K562 (cell line): ENCODE measurements around the gene ZNF335. TPM values are rescaled to one million over a fixed set of nuclear protein-coding genes. Genes with fewer than 3 reads are reported as not detected.

Experiments
- ATAC-seq: fragments of 200-7000 bp; cut with Tn5 transposase; 3 replicates; pipeline ENCODE4 v1.9.1; 2020; ENCODE audit warnings: moderate library complexity
- BruUV-seq: library from RNA; stranded (reverse); fragments of 400-500 nt; replicated peaks from 2 replicates; lab custom pipeline; 2021; lab: Mats Ljungman, UMichigan
- CTCF ChIA-PET: fragments of 300-600 bp; formaldehyde crosslinking; extraction: SDS; loops from one replicate; lab custom pipeline; 2021; ENCODE audit warnings: low intra/inter-chr PET ratio; lab: Yijun Ruan, JAX
- POLR2A ChIA-PET: fragments of 300-600, 350-650 bp; sonication (Branson Sonifier 250); formaldehyde crosslinking; extraction: SDS; loops from one replicate; lab custom pipeline; 2021; ENCODE audit warnings: antibody characterized with exemption, inconsistent platforms; lab: Yijun Ruan, JAX
- DNase-seq, 4 experiments: peaks; one replicate each; pipeline versions ENCODE4 v3.0.0 to v3.0.0-alpha.2; 2011 to 2018; ENCODE audit warnings: low spot score in 3 of 4, mixed read lengths in 3 of 4; ENCODE audit errors: extremely low read depth in 1 of 4
- FAIRE-seq: peaks from 2 replicates; lab custom pipeline; 2011; peaks lifted over from hg19 to GRCh38; lab: Jason Lieb, UNC
- H2AFZ ChIP-seq: 2 replicates; pipeline ENCODE4 v1.6.0; 2011; ENCODE audit warnings: low read depth, low read length, control low read depth, inconsistent platforms
- H3K27ac ChIP-seq: fragments of 200-600 bp; 3 replicates; pipeline ENCODE4 v1.8.0; 2011; ENCODE audit warnings: low read depth, mild to moderate bottlenecking, control low read depth, inconsistent platforms, low read length, moderate library complexity, mixed read lengths; ENCODE audit errors: extremely low read depth
- H3K27me3 ChIP-seq, 2 experiments: fragments of 300-600 bp in 1 of 2; 2 replicates in 1 of 2; 3 replicates in 1 of 2; pipeline versions ENCODE4 v1.6.0 to v1.8.0; 2011; ENCODE audit warnings: inconsistent platforms in 2 of 2, low read length in 2 of 2, mild to moderate bottlenecking in 1 of 2, mixed read lengths in 1 of 2, moderate library complexity in 1 of 2; ENCODE audit not compliant: control insufficient read depth in 2 of 2, insufficient read depth in 2 of 2
- H3K36me3 ChIP-seq: fragments of 300-600 bp; 3 replicates; pipeline ENCODE4 v1.8.0; 2011; ENCODE audit warnings: mild to moderate bottlenecking, low read length, inconsistent platforms; ENCODE audit not compliant: control insufficient read depth, insufficient read depth
- H3K4me1 ChIP-seq, 2 experiments: fragments of 200-600 bp in 1 of 2; replicated peaks in 1 of 2; 2 replicates in 1 of 2; 3 replicates in 1 of 2; pipeline versions ENCODE4 v1.5.1 to v1.8.0; 2011; ENCODE audit warnings: inconsistent platforms in 2 of 2, low read length in 2 of 2, mild to moderate bottlenecking in 1 of 2, mixed read lengths in 1 of 2, moderate library complexity in 1 of 2; ENCODE audit not compliant: control insufficient read depth in 2 of 2, insufficient read depth in 2 of 2
- H3K4me2 ChIP-seq: 2 replicates; pipeline ENCODE4 v1.6.1; 2011; ENCODE audit warnings: low read length, control low read depth, inconsistent platforms, mixed read lengths; ENCODE audit not compliant: insufficient read depth
- H3K4me3 ChIP-seq: fragments of 200-600 bp; sonication (generic), shearing (Covaris generic); 2 replicates; pipeline ENCODE4 v1.5.1; 2016; ENCODE audit warnings: control low read depth, inconsistent platforms
- H3K79me2 ChIP-seq: fragments of 200-600 bp; 3 replicates; pipeline ENCODE4 v1.8.0; 2011; ENCODE audit warnings: low read length, inconsistent platforms; ENCODE audit not compliant: control insufficient read depth, insufficient read depth
- H3K9ac ChIP-seq, 2 experiments: 2 replicates each; pipeline versions ENCODE4 v1.6.0 to v1.6.1; 2011; ENCODE audit warnings: low read depth in 2 of 2, low read length in 2 of 2, control low read depth in 1 of 2, inconsistent platforms in 1 of 2, mild to moderate bottlenecking in 1 of 2, mixed read lengths in 1 of 2; ENCODE audit not compliant: insufficient read depth in 1 of 2
- H3K9me1 ChIP-seq: one replicate; pipeline ENCODE4 v1.6.0; 2011; ENCODE audit warnings: inconsistent platforms, mild to moderate bottlenecking, low read length, moderate library complexity; ENCODE audit not compliant: control insufficient read depth, insufficient read depth
- H3K9me3 ChIP-seq: replicated peaks from 2 replicates; pipeline ENCODE4 v1.5.1; 2011; ENCODE audit warnings: low read depth, low read length, inconsistent platforms; ENCODE audit not compliant: control insufficient read depth, insufficient read depth
- H4K20me1 ChIP-seq: replicated peaks from 2 replicates; pipeline ENCODE4 v1.6.1; 2011; ENCODE audit warnings: low read length, inconsistent platforms, mixed read lengths; ENCODE audit not compliant: control insufficient read depth, insufficient read depth
- PML ChIP-seq: IDR thresholded peaks from 2 replicates; pipeline ENCODE4 v1.6.1; 2012; ENCODE audit warnings: low read length, inconsistent platforms
- RBM22 ChIP-seq: fragments of 200-400 bp; formaldehyde crosslinking; IDR thresholded peaks from 2 replicates; pipeline ENCODE4 v1.6.1; 2018; ENCODE audit warnings: low read length, low read depth; ENCODE audit not compliant: poor library complexity, severe bottlenecking
- SPI1 ChIP-seq: IDR thresholded peaks from 2 replicates; pipeline ENCODE4 v1.6.1; 2011; ENCODE audit warnings: low read depth, low read length, control low read depth, borderline replicate concordance
- YY1 ChIP-seq, 3 experiments: IDR thresholded peaks; 2 replicates each; pipeline ENCODE4 v1.6.1; 2011; ENCODE audit warnings: low read length in 2 of 3, mild to moderate bottlenecking in 2 of 3, moderate library complexity in 2 of 3, borderline replicate concordance in 1 of 3, control low read depth in 1 of 3, low read depth in 1 of 3; ENCODE audit not compliant: insufficient read depth in 3 of 3, insufficient replicate concordance in 2 of 3, control insufficient read depth in 1 of 3, insufficient read length in 1 of 3; ENCODE audit errors: extremely low read depth in 1 of 3
- WGBS: fragments of 100-300 bp; shearing (Covaris generic); methylation state at CpG from one replicate; pipeline ENCODE4 v1.1.6; 2016; ENCODE audit warnings: low coverage, mixed read lengths; ENCODE audit not compliant: insufficient coverage; ENCODE audit errors: missing lambda C conversion rate; 5-methylcytosine and 5-hydroxymethylcytosine counted together
- in situ Hi-C: fragments of 300-500 bp; cut with MboI; formaldehyde crosslinking; loops from 4 replicates; pipeline ENCODE4 v1.15.0; 2018; ENCODE audit warnings: inconsistent platforms, mixed read lengths
- intact Hi-C: fragments of 100-400 bp; cut with micrococcal nuclease; formaldehyde crosslinking; loops from 2 replicates; pipeline ENCODE4 v1.14.2; 2022
- polyA plus RNA-seq, 8 experiments: library from polyadenylated mRNA; depleted of rRNA in 4 of 8; stranded (reverse) in 5 of 8; unstranded in 3 of 8; fragments of >200 nt; fragmentation: Nextera tagmentation in 2 of 8; fragmentation: Illumina TruSeq in 1 of 8; extraction: Ambion mirVana in 2 of 8; extraction: Trizol in 1 of 8; gene quantifications; 2 replicates each; pipeline versions ENCODE4 v1.2.1 to v1.2.3, GENCODE V29; 2011 to 2014; ENCODE audit warnings: inconsistent platforms in 1 of 8, missing spikeins in 1 of 8
- total RNA-seq, 7 experiments: library from RNA; depleted of rRNA in 6 of 7; stranded (reverse); fragments of >200 nt in 6 of 7; fragmentation: Illumina TruSeq in 2 of 7; extraction: Trizol in 2 of 7; gene quantifications; 2 replicates each; pipeline versions ENCODE4 v1.2.1 to v1.2.3, GENCODE V29; 2011 to 2021; ENCODE audit warnings: low replicate concordance in 1 of 7

The ZNF335 gene
- total and polyA plus RNA-seq, 9 of the 15 experiments (the other 6 are each of a cell fraction or from before 2014, with no cell fraction given), result 0.39 to 16.0 (median 7.6) TPM

GRCh38 chr20:45975686-45976085, 3.7 kb upstream of the ZNF335 start (continued):
- TF ChIP-seq YY1 (IDR thresholded peaks at IDR 0.05; ENCODE audit: borderline replicate concordance in 1 of 3, control insufficient read depth in 1 of 3, extremely low read depth in 1 of 3, insufficient read depth in 3 of 3, insufficient read length in 1 of 3, insufficient replicate concordance in 2 of 3, low read depth in 1 of 3, low read length in 2 of 3) (no peak), RBM22 (no peak)

- ChIA-PET POLR2A (interaction anchor here (0.7 to 5.6 kb wide), 2 partner anchors 8 to 54 kb away, joined by 4 to 32 read pairs; no protein-coding TSS in a partner anchor), CTCF (no interaction called here)
- no peak for ATAC-seq
These were observed 3.0 kb upstream of the ZNF335 start for GRCh38 chr20:45974896-45975565.

More at GRCh38 chr20:45974896-45975565, 3.0 kb upstream of the ZNF335 start:
- H3K27ac ChIP-seq, result peak overlapping the region; percentile 10; the same call in 1 of the 3 replicates
- WGBS, result 56% methylated on average over 7 of the region's 7 CpGs
- H2AFZ ChIP-seq, result peak overlapping the region; percentile 74
- peaks cover 14% of the 10 kb centered on the region for H3K79me2 ChIP-seq
- H3K9me3 ChIP-seq, result no peaks in the 10 kb centered on the region
- H3K36me3 ChIP-seq, result peaks cover 4% of the 10 kb centered on the region; the same call in 1 of the 3 replicates
- no peak overlapping the region for H3K4me2 ChIP-seq
- TF ChIP-seq SPI1 (peak; percentile 51; the same call in 1 of the 2 replicates), PML (no peak)
- TF ChIP-seq, all 486 proteins: peak for 1
- no peak for FAIRE-seq
- no peaks in the 10 kb centered on the region for H4K20me1 ChIP-seq
- no peaks in the 10 kb centered on the region for H3K27me3 ChIP-seq
- H3K9me1 ChIP-seq, result no peaks in the 10 kb centered on the region
- H3K4me1 ChIP-seq, result peaks cover 12 to 28% of the 10 kb centered on the region in 2 experiments
- no peak overlapping the region for H3K4me3 ChIP-seq
- DNase-seq, result no peak
- intact Hi-C loops, result loop anchor here (5.0 to 10.0 kb wide), 2 partner anchors 112 to 610 kb away; partner anchors contain the start of genes NCOA5 and SYS1
- no TSS peak for BruUV-seq
- in situ Hi-C loops, result no loop called here
- no peak overlapping the region for H3K9ac ChIP-seq
